Pancreas (tissue), 10 donors: ENCODE data around the gene CRISP1. TPM values are rescaled to one million over a fixed set of nuclear protein-coding genes. Genes with fewer than 3 reads are reported as not detected.
"Not testable (repeated sequence)": the region's sequence is repeated elsewhere in the genome, so short reads cannot be mapped to it uniquely, and the experiment has no call there.

Experiments
- ATAC-seq, 4 donors: fragments of 200-7000 bp; cut with Tn5 transposase; one replicate each; pipeline versions ENCODE4 v1.8.0 to v1.9.1; 2020; ENCODE audit warnings: mild to moderate bottlenecking in 4 of 4, moderate library complexity in 4 of 4
- DNase-seq, 6 donors: peaks; one replicate each; pipeline ENCODE4 v3.0.0-alpha.2; 2020
- FAIRE-seq: peaks from 2 replicates; lab custom pipeline; 2012; peaks lifted over from hg19 to GRCh38; lab: Jason Lieb, UNC
- H3K27ac ChIP-seq, 4 donors: fragments of 200-600 bp; sonication (generic); 1 replicate in 3 of 4; 2 replicates in 1 of 4; pipeline versions ENCODE4 v1.5.0 to v1.8.0; 2020
- H3K27me3 ChIP-seq, 4 donors: fragments of 200-600 bp; one replicate each; pipeline ENCODE4 v1.8.0; 2021
- H3K36me3 ChIP-seq, 3 donors: fragments of 200-600 bp; sonication (generic) in 1 of 3; one replicate each; pipeline versions ENCODE4 v1.5.0 to v1.8.0; 2020 to 2021
- H3K4me1 ChIP-seq, 3 donors: fragments of 200-600 bp; one replicate each; pipeline ENCODE4 v1.8.0; 2021
- H3K4me3 ChIP-seq, 4 donors: fragments of 200-600 bp; sonication (generic) in 2 of 4; one replicate each; pipeline versions ENCODE4 v1.5.0 to v1.8.0; 2020 to 2021
- H3K9me3 ChIP-seq, 4 donors: fragments of 200-600 bp; one replicate each; pipeline ENCODE4 v1.8.0; 2021
- CTCF ChIP-seq, 4 donors: fragments of 200-600 bp; sonication (generic) in 3 of 4; IDR thresholded peaks; one replicate each; pipeline versions ENCODE4 v1.5.0 to v1.8.0; 2021; ENCODE audit warnings: antibody characterized with exemption in 4 of 4
- WGBS, 2 donors: extraction: QIAGEN DNeasy Blood & Tissue Kit; methylation state at CpG; one replicate each; pipeline ENCODE4 v1.1.7; 2013; 5-methylcytosine and 5-hydroxymethylcytosine counted together
- intact Hi-C, 3 donors: fragments of 100-400 bp; cut with DNase I; formaldehyde crosslinking; loops; one replicate each; pipeline versions ENCODE4 v1.11.1 to v1.14.2; 2022
- polyA plus RNA-seq, 2 donors: library from polyadenylated mRNA; stranded (reverse); fragments of 200-250 nt; gene quantifications; one replicate each; pipeline ENCODE4 v1.2.3, GENCODE V29; 2013
- total RNA-seq, 6 donors: library from RNA; stranded (reverse); fragmentation: NEBNext Ultra II Directional in 4 of 6; extraction: Animal tissue kit (Norgen Biotek cat#: 25700) in 4 of 6; gene quantifications; one replicate each; pipeline versions ENCODE4 v1.2.1 to v1.2.4, GENCODE V29; 2021 to 2023
- donor health status: healthy with polysubstance abuse.
- donor health status: DM: no; HTN: no; CAD: no; lungs with moderate emphysema.
- donor health status: DM: no; HTN: no; CAD: no.
- donor health status: control.
- donor health status: control.
- donor health status: Bipolar disorder and iron deficiency.
- donor health status: DM: yes; HTN: yes; CAD: no.
- donor health status: DM: no; HTN: no; CAD: no.
- donor health status: DM: no; HTN: no; CAD: no.
- donor health status: DM: yes; HTN: yes; CAD: no.

CRISP1 gene
- total and polyA plus RNA-seq, 8 donors, result not detected

- ATAC-seq, result no peak
- peaks cover 0 to 7% (median 0%) of the 10 kb centered on the region in 4 donors for H3K27me3 ChIP-seq
- no peak for TF ChIP-seq CTCF (IDR thresholded peaks at IDR 0.05)
- no peaks in the 10 kb centered on the region for H3K9me3 ChIP-seq
- no peak overlapping the region for H3K4me3 ChIP-seq
- no peaks in the 10 kb centered on the region for H3K4me1 ChIP-seq
- 37 to 44% methylated on average over 2 of the region's 2 CpGs for WGBS, 2 donors
- no peak for FAIRE-seq
- no peak overlapping the region for H3K27ac ChIP-seq
- H3K36me3 ChIP-seq, result no peaks in the 10 kb centered on the region
- intact Hi-C loops, result no loop called here
- no peak for DNase-seq
Measured at GRCh38 chr6:49909563-49909962, 43.2 kb upstream of the CRISP1 start.

- Histone ChIP-seq H3K4me1 (no peaks in the 10 kb centered on the region), H3K4me3 (no peak overlapping the region), H3K36me3 (no peaks in the 10 kb centered on the region), H3K9me3 (no peaks in the 10 kb centered on the region), H3K27ac (no peak overlapping the region), H3K27me3 (peaks cover 0 to 7% (median 0%) of the 10 kb centered on the region in 4 donors)
- ATAC-seq (no peak), FAIRE-seq (no peak), DNase-seq (no peak)
- intact Hi-C loops, result no loop called here
- WGBS, 2 donors, result 40 to 47% methylated on average over 1 of the region's 1 CpG
- no peak for TF ChIP-seq CTCF (IDR thresholded peaks at IDR 0.05)
Measured at GRCh38 chr6:49906526-49906925, 40.2 kb upstream of the CRISP1 start.

GRCh38 chr6:49905296-49905695, 39.0 kb upstream of the CRISP1 start:
- FAIRE-seq (no peak), ATAC-seq (no peak), DNase-seq (no peak)
- no peak for TF ChIP-seq CTCF (IDR thresholded peaks at IDR 0.05)
- H3K36me3 ChIP-seq, result no peaks in the 10 kb centered on the region
- peaks cover 0 to 7% (median 0%) of the 10 kb centered on the region in 4 donors for H3K27me3 ChIP-seq
- 26% methylated on average over 2 of the region's 2 CpGs for WGBS, 2 donors
- H3K9me3 ChIP-seq, result no peaks in the 10 kb centered on the region
- H3K4me3 ChIP-seq, result no peak overlapping the region
- intact Hi-C loops, result no loop called here
- H3K4me1 ChIP-seq, result no peaks in the 10 kb centered on the region
- H3K27ac ChIP-seq, result no peak overlapping the region

GRCh38 chr6:49902856-49903255, 36.5 kb upstream of the CRISP1 start:
- Histone ChIP-seq H3K27ac (no peak overlapping the region), H3K9me3 (no peaks in the 10 kb centered on the region), H3K36me3 (no peaks in the 10 kb centered on the region), H3K4me3 (no peak overlapping the region), H3K27me3 (no peaks in the 10 kb centered on the region), H3K4me1 (no peaks in the 10 kb centered on the region)
- 31 to 44% methylated on average over 2 of the region's 2 CpGs for WGBS, 2 donors
- intact Hi-C loops, result no loop called here
- FAIRE-seq, result no peak
- DNase-seq, result no peak
- no peak for ATAC-seq
- no peak for TF ChIP-seq CTCF (IDR thresholded peaks at IDR 0.05)

GRCh38 chr6:49898904-49899566, 32.7 kb upstream of the CRISP1 start:
- no peak for FAIRE-seq
- intact Hi-C loops, result no loop called here
- no peak for DNase-seq
- ATAC-seq, result no peak
- H3K27me3 ChIP-seq, result no peaks in the 10 kb centered on the region
- H3K27ac ChIP-seq, result no peak overlapping the region
- no peaks in the 10 kb centered on the region for H3K4me1 ChIP-seq
- no peaks in the 10 kb centered on the region for H3K9me3 ChIP-seq
- no peak for TF ChIP-seq CTCF (IDR thresholded peaks at IDR 0.05)
- no peaks in the 10 kb centered on the region for H3K36me3 ChIP-seq
- H3K4me3 ChIP-seq, result no peak overlapping the region

- H3K9me3 ChIP-seq, H3K27me3 ChIP-seq, DNase-seq, ATAC-seq, H3K27ac ChIP-seq, H3K4me1 ChIP-seq, FAIRE-seq, H3K36me3 ChIP-seq, H3K4me3 ChIP-seq, intact Hi-C loops: not testable (repeated sequence)
Measured at GRCh38 chr6:49895553-49895952, 29.2 kb upstream of the CRISP1 start.
